MG63 (cell line): ENCODE measurements around the gene GAB4. TPM values are rescaled to one million over a fixed set of nuclear protein-coding genes. Genes with fewer than 3 reads are reported as not detected.

Source experiments
- total RNA-seq: library from RNA; depleted of rRNA; stranded (reverse); fragments of >200 nt; shearing (Covaris generic); gene quantifications from 2 replicates; pipeline ENCODE4 v1.2.3, GENCODE V29; 2014; ENCODE audit warnings: low replicate concordance; rRNA removed

The GAB4 gene
- total RNA-seq, 1 experiment from 2014 or later = not detected

Other genes with a start within 250 kb of the GAB4 start
- not detected in 2 replicates for gene XKR3, start 182.8 kb downstream of the GAB4 start, total RNA-seq
- gene IL17RA, start 76.8 kb upstream of the GAB4 start, total RNA-seq = 3.8 and 4.0 TPM in 2 replicates
- not detected in 2 replicates for gene TMEM121B, start 113.1 kb upstream of the GAB4 start, total RNA-seq
- gene HDHD5, start 151.1 kb upstream of the GAB4 start, total RNA-seq = 88.1 and 148 TPM in 2 replicates
- gene ADA2, start 211.2 kb upstream of the GAB4 start, total RNA-seq = not detected in 2 replicates